ENCODE measurements around the gene MUC2. TPM values are rescaled to one million over a fixed set of nuclear protein-coding genes. Genes with fewer than 3 reads are reported as not detected.

The MUC2 gene
- total and polyA plus RNA-seq, 2 of the 4 experiments (the other 2 are of a cell fraction): not detected

DNA sequence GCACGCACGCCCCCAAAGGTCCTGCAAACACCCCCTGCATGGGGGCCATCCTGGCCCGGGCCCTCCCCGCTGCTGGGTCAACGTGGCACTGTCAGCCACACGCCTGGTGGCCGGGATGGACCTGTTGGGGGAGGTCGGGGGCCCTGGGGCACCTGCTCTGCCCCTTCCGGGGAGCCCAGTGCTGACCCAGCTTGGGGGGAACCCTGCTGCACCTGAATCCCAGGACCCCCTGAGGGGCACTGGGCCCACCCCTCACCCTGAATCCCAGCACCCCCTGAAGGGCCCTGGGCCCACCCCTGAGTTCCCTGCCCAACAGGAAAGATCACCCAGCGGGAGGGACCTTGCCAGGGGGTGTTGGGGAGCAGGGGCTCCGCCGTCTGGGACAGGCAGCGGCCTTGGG is 37.7 kb upstream of the MUC2 start:
- BruUV-seq (replicated peaks): no TSS peak
- no peak overlapping the region for H2AFZ ChIP-seq (replicated peaks; ENCODE audit: low read length, poor library complexity)
- H2AK5ac ChIP-seq (ENCODE audit: low read depth, low read length): no peak overlapping the region
- H3K4me2 ChIP-seq (ENCODE audit: low read depth, low read length): no peak overlapping the region
- no peak overlapping the region for H2BK20ac ChIP-seq (ENCODE audit: low read depth, low read length)
- no peaks in the 10 kb centered on the region for H3K4me1 ChIP-seq (ENCODE audit: control insufficient read depth, insufficient read depth, low read length)
- no peak overlapping the region for H3K27ac ChIP-seq (ENCODE audit: insufficient read depth, low read length)
- H2BK5ac ChIP-seq (ENCODE audit: low read depth, low read length, poor library complexity, severe bottlenecking): no peak overlapping the region
- no peak overlapping the region for H3K18ac ChIP-seq (ENCODE audit: low read depth, low read length)
- no peaks in the 10 kb centered on the region for H3K36me3 ChIP-seq (ENCODE audit: control insufficient read depth, insufficient read depth, low read length)
- no peak overlapping the region for H3K9ac ChIP-seq (ENCODE audit: low read depth, low read length)
- H3K79me1 ChIP-seq (ENCODE audit: low read depth in 1 of 2, low read length in 2 of 2): no peaks in the 10 kb centered on the region
- ATAC-seq (ENCODE audit: low read depth) (no peak), DNase-seq (no peak)
- no peak overlapping the region for H3K14ac ChIP-seq (replicated peaks; ENCODE audit: low read depth, low read length)
- H3K9me1 ChIP-seq (ENCODE audit: insufficient read depth, low read length): no peaks in the 10 kb centered on the region
- intact Hi-C loops (cut with micrococcal nuclease) (no loop called here), dilution Hi-C loops (cut with HindIII; ENCODE audit: low sequenced_read_pairs, unreplicated experiment) (no loop called here), in situ Hi-C loops (cut with MboI; ENCODE audit: low sequenced_read_pairs) (no loop called here)
- ChIA-PET POLR2A (ENCODE audit: unreplicated experiment) (no interaction called here), CTCF (no interaction called here)
- H2BK15ac ChIP-seq (ENCODE audit: low read depth, low read length): no peak overlapping the region
- no peak overlapping the region for H3K56ac ChIP-seq (ENCODE audit: extremely low read depth, insufficient read depth, low read length)
- no peak overlapping the region for H3K4me3 ChIP-seq (ENCODE audit: insufficient read depth, low read depth, low read length)
- TF ChIP-seq MAZ (IDR thresholded peaks at IDR 0.05; ENCODE audit: borderline replicate concordance, low read depth, low read length) (no peak), NFE2L2 (IDR thresholded peaks at IDR 0.05; ENCODE audit: low read depth, low read length) (no peak), RFX5 (IDR thresholded peaks at IDR 0.05; ENCODE audit: low read depth, low read length) (no peak), SMC3 (IDR thresholded peaks at IDR 0.05; ENCODE audit: low read depth, low read length) (no peak), RCOR1 (IDR thresholded peaks at IDR 0.05; ENCODE audit: insufficient replicate concordance, low read length) (no peak), MXI1 (IDR thresholded peaks at IDR 0.05; ENCODE audit: borderline replicate concordance, low read depth, low read length) (no peak), CHD1 (IDR thresholded peaks at IDR 0.05; ENCODE audit: low read depth, low read length) (no peak), POLR2A (IDR thresholded peaks at IDR 0.05; ENCODE audit: low read depth, low read length) (no peak), FOS (IDR thresholded peaks at IDR 0.05; ENCODE audit: low read depth, low read length) (no peak), MAFK (IDR thresholded peaks at IDR 0.05; ENCODE audit: low read depth, low read length) (no peak), CEBPB (IDR thresholded peaks at IDR 0.05; ENCODE audit: low read depth, low read length) (no peak), BHLHE40 (IDR thresholded peaks at IDR 0.05; ENCODE audit: low read depth, low read length) (no peak)
- TF ChIP-seq, protein P1, sequence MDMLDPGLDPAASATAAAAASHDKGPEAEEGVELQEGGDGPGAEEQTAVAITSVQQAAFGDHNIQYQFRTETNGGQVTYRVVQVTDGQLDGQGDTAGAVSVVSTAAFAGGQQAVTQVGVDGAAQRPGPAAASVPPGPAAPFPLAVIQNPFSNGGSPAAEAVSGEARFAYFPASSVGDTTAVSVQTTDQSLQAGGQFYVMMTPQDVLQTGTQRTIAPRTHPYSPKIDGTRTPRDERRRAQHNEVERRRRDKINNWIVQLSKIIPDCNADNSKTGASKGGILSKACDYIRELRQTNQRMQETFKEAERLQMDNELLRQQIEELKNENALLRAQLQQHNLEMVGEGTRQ (IDR thresholded peaks at IDR 0.05; ENCODE audit: low read depth, low read length): no peak
- TF ChIP-seq, protein P2, sequence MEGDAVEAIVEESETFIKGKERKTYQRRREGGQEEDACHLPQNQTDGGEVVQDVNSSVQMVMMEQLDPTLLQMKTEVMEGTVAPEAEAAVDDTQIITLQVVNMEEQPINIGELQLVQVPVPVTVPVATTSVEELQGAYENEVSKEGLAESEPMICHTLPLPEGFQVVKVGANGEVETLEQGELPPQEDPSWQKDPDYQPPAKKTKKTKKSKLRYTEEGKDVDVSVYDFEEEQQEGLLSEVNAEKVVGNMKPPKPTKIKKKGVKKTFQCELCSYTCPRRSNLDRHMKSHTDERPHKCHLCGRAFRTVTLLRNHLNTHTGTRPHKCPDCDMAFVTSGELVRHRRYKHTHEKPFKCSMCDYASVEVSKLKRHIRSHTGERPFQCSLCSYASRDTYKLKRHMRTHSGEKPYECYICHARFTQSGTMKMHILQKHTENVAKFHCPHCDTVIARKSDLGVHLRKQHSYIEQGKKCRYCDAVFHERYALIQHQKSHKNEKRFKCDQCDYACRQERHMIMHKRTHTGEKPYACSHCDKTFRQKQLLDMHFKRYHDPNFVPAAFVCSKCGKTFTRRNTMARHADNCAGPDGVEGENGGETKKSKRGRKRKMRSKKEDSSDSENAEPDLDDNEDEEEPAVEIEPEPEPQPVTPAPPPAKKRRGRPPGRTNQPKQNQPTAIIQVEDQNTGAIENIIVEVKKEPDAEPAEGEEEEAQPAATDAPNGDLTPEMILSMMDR (conservative IDR thresholded peaks at IDR 0.05; ENCODE audit: low read depth, low read length): no peak
- no peak overlapping the region for H4K8ac ChIP-seq (ENCODE audit: low read depth in 2 of 2, low read length in 2 of 2)
- no peak overlapping the region for H2AK9ac ChIP-seq (replicated peaks; ENCODE audit: low read depth, low read length, poor library complexity)
- H2BK120ac ChIP-seq (ENCODE audit: low read depth, low read length): no peak overlapping the region
- no peak overlapping the region for H4K5ac ChIP-seq (ENCODE audit: low read depth, low read length)
- H4K20me1 ChIP-seq (ENCODE audit: insufficient read depth, low read length): peaks cover 6% of the 10 kb centered on the region; the same call in 1 of the 2 replicates
- H3K4ac ChIP-seq (ENCODE audit: low read depth, low read length): no peak overlapping the region
- H3K23ac ChIP-seq (ENCODE audit: low read depth, low read length): no peak overlapping the region
- WGBS, 2 experiments (ENCODE audit: extremely low coverage in 2 of 2, insufficient read length in 1 of 2): 33% methylated on average over 5 of the region's 13 CpGs; no CpG with 5 or more reads in 1 of the 2 experiments
- no peak overlapping the region for H4K91ac ChIP-seq (ENCODE audit: insufficient read depth, low read depth, low read length)
- no peaks in the 10 kb centered on the region for H3K9me3 ChIP-seq (ENCODE audit: control insufficient read depth, insufficient read depth, low read length)
- peaks cover 4% of the 10 kb centered on the region; the same call in 1 of the 2 replicates for H3K27me3 ChIP-seq (ENCODE audit: control insufficient read depth, insufficient read depth, low read length)

Data from IMR-90 (cell line).